ENCODE measurements around the gene RAB14.
"Not testable (repeated sequence)": the region's sequence is repeated elsewhere in the genome, so short reads cannot be mapped to it uniquely, and the experiment has no call there.

RAB14 gene

DNA sequence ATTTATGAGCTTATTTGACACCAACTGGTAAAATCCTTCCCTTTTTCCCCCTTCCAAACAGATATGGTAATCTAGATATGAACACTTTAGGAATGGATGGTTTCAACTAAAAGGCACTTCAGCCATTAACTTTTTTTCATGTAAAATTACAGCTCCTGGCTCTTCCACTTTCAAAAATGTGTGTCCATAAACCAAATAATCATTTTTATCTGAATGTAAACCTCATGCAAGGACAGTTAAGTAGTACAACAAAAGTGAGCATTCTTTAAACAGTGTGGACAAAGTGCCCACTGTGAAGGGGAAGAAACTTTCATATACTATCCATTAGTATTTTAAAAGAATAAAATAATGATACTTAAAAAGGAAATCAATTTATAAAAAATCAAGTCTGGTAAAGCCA lies 17.2 kb downstream of the RAB14 start:
- DNase-seq (ENCODE audit: low read depth), result no peak
- no peak overlapping the region for H3K4me3 ChIP-seq (ENCODE audit: low read depth, low read length)
- TF ChIP-seq, protein P1, sequence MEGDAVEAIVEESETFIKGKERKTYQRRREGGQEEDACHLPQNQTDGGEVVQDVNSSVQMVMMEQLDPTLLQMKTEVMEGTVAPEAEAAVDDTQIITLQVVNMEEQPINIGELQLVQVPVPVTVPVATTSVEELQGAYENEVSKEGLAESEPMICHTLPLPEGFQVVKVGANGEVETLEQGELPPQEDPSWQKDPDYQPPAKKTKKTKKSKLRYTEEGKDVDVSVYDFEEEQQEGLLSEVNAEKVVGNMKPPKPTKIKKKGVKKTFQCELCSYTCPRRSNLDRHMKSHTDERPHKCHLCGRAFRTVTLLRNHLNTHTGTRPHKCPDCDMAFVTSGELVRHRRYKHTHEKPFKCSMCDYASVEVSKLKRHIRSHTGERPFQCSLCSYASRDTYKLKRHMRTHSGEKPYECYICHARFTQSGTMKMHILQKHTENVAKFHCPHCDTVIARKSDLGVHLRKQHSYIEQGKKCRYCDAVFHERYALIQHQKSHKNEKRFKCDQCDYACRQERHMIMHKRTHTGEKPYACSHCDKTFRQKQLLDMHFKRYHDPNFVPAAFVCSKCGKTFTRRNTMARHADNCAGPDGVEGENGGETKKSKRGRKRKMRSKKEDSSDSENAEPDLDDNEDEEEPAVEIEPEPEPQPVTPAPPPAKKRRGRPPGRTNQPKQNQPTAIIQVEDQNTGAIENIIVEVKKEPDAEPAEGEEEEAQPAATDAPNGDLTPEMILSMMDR (conservative IDR thresholded peaks at IDR 0.05; ENCODE audit: low read depth, low read length), result no peak

GRCh38 chr9:121183666-121184423 lies 17.8 kb downstream of the RAB14 start:
- DNase-seq (ENCODE audit: low read depth), result no peak
- no peak overlapping the region for H3K4me3 ChIP-seq (ENCODE audit: low read depth, low read length)
- TF ChIP-seq, protein P1 (conservative IDR thresholded peaks at IDR 0.05; ENCODE audit: low read depth, low read length), result no peak

DNA sequence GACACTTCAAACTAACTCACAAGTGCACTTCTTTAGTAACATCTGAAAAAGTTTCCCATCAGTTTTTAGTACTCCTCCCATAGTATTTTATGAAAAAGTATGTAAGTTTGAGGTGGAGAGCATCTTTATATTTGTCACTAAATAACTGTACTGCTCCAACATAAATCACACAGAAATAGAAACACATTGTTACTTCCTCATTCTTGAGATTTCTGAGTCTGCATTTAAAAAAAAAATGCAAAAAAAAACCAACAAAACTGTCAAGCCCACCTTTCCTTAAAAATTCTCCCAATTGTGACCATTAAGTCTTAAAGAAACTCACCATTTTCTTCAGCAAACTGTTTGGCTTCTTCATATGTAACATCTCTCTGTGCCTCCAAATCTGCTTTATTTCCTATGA lies 18.7 kb downstream of the RAB14 start:
- no peak for DNase-seq (ENCODE audit: low read depth)
- no peak overlapping the region for H3K4me3 ChIP-seq (ENCODE audit: low read depth, low read length)
- TF ChIP-seq, protein P1 (conservative IDR thresholded peaks at IDR 0.05; ENCODE audit: low read depth, low read length), result no peak

GRCh38 chr9:121182101-121182836 lies 19.4 kb downstream of the RAB14 start:
- TF ChIP-seq, protein P1 (conservative IDR thresholded peaks at IDR 0.05; ENCODE audit: low read depth, low read length), result no peak
- H3K4me3 ChIP-seq (ENCODE audit: low read depth, low read length), result no peak overlapping the region
- no peak for DNase-seq (ENCODE audit: low read depth)

DNA sequence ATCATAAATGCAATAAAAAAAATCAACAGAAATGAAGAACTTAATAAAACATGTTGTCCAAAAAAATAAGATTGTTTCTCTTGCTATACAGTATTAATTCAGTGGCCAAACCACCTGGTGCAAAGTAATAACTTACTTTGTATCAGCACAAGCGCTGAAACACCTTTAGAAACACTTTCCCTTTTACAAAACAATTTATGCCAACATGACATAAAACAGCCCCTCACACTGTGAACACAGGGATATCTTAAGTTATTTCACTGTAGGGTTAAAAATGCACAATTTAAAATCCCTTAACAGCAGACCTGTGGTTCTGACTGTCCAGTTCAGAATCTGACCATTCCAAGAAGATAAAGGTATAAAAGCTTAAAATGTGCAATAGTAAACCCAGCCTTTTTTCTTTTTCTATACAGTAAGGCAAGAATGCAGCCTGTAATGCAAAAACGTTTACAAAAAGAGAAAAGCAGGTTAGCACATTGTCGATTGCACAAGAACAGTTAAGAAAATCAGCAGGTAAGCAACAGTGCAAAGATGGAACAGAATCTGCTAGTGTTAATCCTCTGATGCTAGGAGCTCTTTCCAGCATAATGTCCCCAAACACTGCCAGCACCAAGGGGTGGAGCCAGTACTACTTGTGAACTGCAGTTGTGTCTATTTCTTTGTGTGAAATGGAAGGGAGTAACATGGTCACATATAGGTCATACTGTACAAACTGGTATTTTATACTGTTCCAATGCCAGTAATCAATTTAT lies 21.6 kb downstream of the RAB14 start:
- H3K4me3 ChIP-seq (ENCODE audit: low read depth, low read length), result no peak overlapping the region
- TF ChIP-seq, protein P1 (conservative IDR thresholded peaks at IDR 0.05; ENCODE audit: low read depth, low read length), result no peak
- DNase-seq (ENCODE audit: low read depth), result no peak

DNA sequence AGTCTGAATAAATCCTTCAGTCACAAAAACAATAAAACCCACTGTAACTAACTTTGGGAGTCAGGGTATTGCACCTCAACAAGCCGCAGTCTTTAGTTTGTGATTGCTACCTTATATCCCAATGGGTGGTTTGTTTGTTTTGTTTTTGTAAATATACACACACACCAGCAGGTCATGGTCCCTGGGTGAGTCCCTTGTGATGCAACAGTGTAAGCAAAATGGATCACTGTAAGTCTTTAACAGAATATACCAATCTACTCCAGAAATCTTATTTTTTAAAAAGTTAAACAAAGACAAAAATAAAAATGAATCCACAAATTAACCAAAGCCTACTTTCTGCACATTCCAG lies 22.3 kb downstream of the RAB14 start:
- not testable (repeated sequence) for DNase-seq (ENCODE audit: low read depth); H3K4me3 ChIP-seq (ENCODE audit: low read depth, low read length)

GRCh38 chr9:121178676-121179372 lies 22.8 kb downstream of the RAB14 start:
- no peak for DNase-seq (ENCODE audit: low read depth)
- TF ChIP-seq, protein P1 (conservative IDR thresholded peaks at IDR 0.05; ENCODE audit: low read depth, low read length), result no peak
- no peak overlapping the region for H3K4me3 ChIP-seq (ENCODE audit: low read depth, low read length)

Data from choroid plexus epithelial cell (primary cell).